PC-3 (cell line): ENCODE data around the gene UMODL1.

Experiments
- CTCF ChIP-seq: fragments of 300-600 bp; sonication (generic); conservative IDR thresholded peaks from 2 replicates; pipeline ENCODE4 v1.5.1; 2017; ENCODE audit warnings: antibody characterized with exemption, low read depth, mild to moderate bottlenecking, low read length
- EZH2 ChIP-seq: fragments of 300-600 bp; sonication (generic); IDR thresholded peaks from one replicate; pipeline ENCODE4 v1.6.1; 2017; ENCODE audit warnings: antibody characterized with exemption, mild to moderate bottlenecking, low read length; ENCODE audit not compliant: unreplicated experiment

- no peak for TF ChIP-seq CTCF
- no peak for TF ChIP-seq EZH2
These were observed 38.9 kb downstream of the UMODL1 start for GRCh38 chr21:42109873-42110525.
